DOHH2 (cell line): ENCODE results near the gene PAQR5.

Experiments
- H3F3A ChIP-seq: fragments of 200-600 bp; sonication (generic), shearing (Covaris generic); 2 replicates; pipeline ENCODE4 v1.6.0; 2016; ENCODE audit warnings: antibody characterized with exemption, mild to moderate bottlenecking; ENCODE audit not compliant: control insufficient read depth, insufficient read depth
- H3K27ac ChIP-seq: fragments of 200-600 bp; sonication (generic); 2 replicates; pipeline ENCODE4 v1.5.1; 2014; ENCODE audit warnings: low read depth, mild to moderate bottlenecking, low read length, moderate library complexity
- H3K27me3 ChIP-seq: fragments of 200-600 bp; sonication (generic); 2 replicates; pipeline ENCODE4 v1.6.1; 2014; ENCODE audit warnings: mild to moderate bottlenecking, low read length, mixed read lengths; ENCODE audit not compliant: control insufficient read depth
- H3K36me3 ChIP-seq: fragments of 200-600 bp; sonication (generic); 2 replicates; pipeline ENCODE4 v1.6.1; 2014; ENCODE audit warnings: mild to moderate bottlenecking, low read length, moderate library complexity, mixed read lengths; ENCODE audit not compliant: control insufficient read depth
- H3K4me1 ChIP-seq: fragments of 200-600 bp; sonication (generic); 2 replicates; pipeline ENCODE4 v1.6.1; 2014; ENCODE audit warnings: mild to moderate bottlenecking, low read length, mixed read lengths; ENCODE audit not compliant: control insufficient read depth
- H3K4me2 ChIP-seq: fragments of 200-600 bp; sonication (generic); 2 replicates; pipeline ENCODE4 v1.6.0; 2014; ENCODE audit warnings: mild to moderate bottlenecking, low read length, moderate library complexity
- H3K4me3 ChIP-seq: fragments of 200-600 bp; sonication (generic); 2 replicates; pipeline ENCODE4 v1.5.1; 2014; ENCODE audit warnings: mild to moderate bottlenecking, low read length, mixed read lengths
- H3K79me2 ChIP-seq: fragments of 200-600 bp; sonication (generic); 2 replicates; pipeline ENCODE4 v1.6.1; 2014; ENCODE audit warnings: mild to moderate bottlenecking, low read length, mixed read lengths; ENCODE audit not compliant: control insufficient read depth
- H3K9me2 ChIP-seq: fragments of 200-600 bp; sonication (generic); replicated peaks from 2 replicates; pipeline ENCODE4 v1.6.1; 2014; ENCODE audit warnings: mild to moderate bottlenecking, low read length, mixed read lengths; ENCODE audit not compliant: control insufficient read depth
- H3K9me3 ChIP-seq: fragments of 200-600 bp; sonication (generic); 2 replicates; pipeline ENCODE4 v1.6.1; 2014; ENCODE audit warnings: antibody characterized with exemption, low read length, mixed read lengths; ENCODE audit not compliant: control insufficient read depth, insufficient read depth
- H4K20me1 ChIP-seq: fragments of 200-600 bp; sonication (generic); 2 replicates; pipeline ENCODE4 v1.6.0; 2014; ENCODE audit warnings: low read depth, mild to moderate bottlenecking, antibody characterized with exemption, low read length, moderate library complexity; ENCODE audit not compliant: control insufficient read depth, insufficient read depth
- CTCF ChIP-seq: fragments of 200-600 bp; sonication (generic); IDR thresholded peaks from one replicate; pipeline ENCODE4 v1.5.1; 2014; ENCODE audit warnings: antibody characterized with exemption, mild to moderate bottlenecking, low read depth, low read length; ENCODE audit not compliant: poor library complexity, severe bottlenecking
- EZH2phosphoT487 ChIP-seq: fragments of 200-600 bp; sonication (generic); IDR thresholded peaks from 2 replicates; pipeline ENCODE4 v1.6.1; 2017; ENCODE audit warnings: borderline replicate concordance, mild to moderate bottlenecking, antibody characterized with exemption, low read length, moderate library complexity, mixed read lengths

Gene PAQR5

GRCh38 chr15:69408841-69409240 is 110.1 kb downstream of the PAQR5 start:
- H3K4me1 ChIP-seq, result peaks cover 4% of the 10 kb centered on the region
- H3K4me3 ChIP-seq, result no peak overlapping the region
- TF ChIP-seq EZH2phosphoT487, result no peak
- no peak for TF ChIP-seq CTCF
- peaks cover 9% of the 10 kb centered on the region for H3K27me3 ChIP-seq
- H4K20me1 ChIP-seq, result no peaks in the 10 kb centered on the region
- H3K9me3 ChIP-seq, result no peaks in the 10 kb centered on the region
- H3K36me3 ChIP-seq, result no peaks in the 10 kb centered on the region
- no peaks in the 10 kb centered on the region for H3K9me2 ChIP-seq
- H3K4me2 ChIP-seq, result no peak overlapping the region
- no peak overlapping the region for H3K27ac ChIP-seq
- H3K79me2 ChIP-seq, result no peaks in the 10 kb centered on the region
- no peaks in the 10 kb centered on the region for H3F3A ChIP-seq

GRCh38 chr15:69410248-69410874 is 111.6 kb downstream of the PAQR5 start:
- Histone ChIP-seq H3K27me3 (no peaks in the 10 kb centered on the region; the same call in 1 of the 2 replicates), H3K4me3 (no peak overlapping the region), H3K9me2 (no peaks in the 10 kb centered on the region), H3K27ac (no peak overlapping the region), H3K9me3 (no peaks in the 10 kb centered on the region), H3F3A (no peaks in the 10 kb centered on the region), H4K20me1 (no peaks in the 10 kb centered on the region; the same call in 1 of the 2 replicates), H3K4me1 (peaks cover 7% of the 10 kb centered on the region), H3K36me3 (peaks cover 9% of the 10 kb centered on the region; the same call in 1 of the 2 replicates), H3K79me2 (peaks cover 12% of the 10 kb centered on the region), H3K4me2 (no peak overlapping the region)
- TF ChIP-seq EZH2phosphoT487 (no peak), CTCF (no peak)

GRCh38 chr15:69412274-69412673 is 113.6 kb downstream of the PAQR5 start:
- peaks cover 29% of the 10 kb centered on the region for H3K79me2 ChIP-seq
- peaks cover 20% of the 10 kb centered on the region for H3K36me3 ChIP-seq
- no peaks in the 10 kb centered on the region for H3F3A ChIP-seq
- no peak overlapping the region for H3K4me2 ChIP-seq
- H3K9me3 ChIP-seq, result no peaks in the 10 kb centered on the region
- TF ChIP-seq CTCF (no peak), EZH2phosphoT487 (no peak)
- H4K20me1 ChIP-seq, result no peaks in the 10 kb centered on the region; the same call in 1 of the 2 replicates
- H3K4me3 ChIP-seq, result no peak overlapping the region
- peaks cover 19% of the 10 kb centered on the region for H3K4me1 ChIP-seq
- no peaks in the 10 kb centered on the region for H3K27me3 ChIP-seq
- H3K9me2 ChIP-seq, result no peaks in the 10 kb centered on the region
- H3K27ac ChIP-seq, result no peak overlapping the region
